Measurements from ENCODE around the gene DNAH1. TPM values are rescaled to one million over a fixed set of nuclear protein-coding genes. Genes with fewer than 3 reads are reported as not detected.
A peak's percentile ranks its signal among the peaks of the same experiment; 100 is the strongest.

DNAH1 gene
- total RNA-seq, 2 experiments from 2014 or later, result 5.8 to 14.2 TPM

- TF ChIP-seq, protein P1, sequence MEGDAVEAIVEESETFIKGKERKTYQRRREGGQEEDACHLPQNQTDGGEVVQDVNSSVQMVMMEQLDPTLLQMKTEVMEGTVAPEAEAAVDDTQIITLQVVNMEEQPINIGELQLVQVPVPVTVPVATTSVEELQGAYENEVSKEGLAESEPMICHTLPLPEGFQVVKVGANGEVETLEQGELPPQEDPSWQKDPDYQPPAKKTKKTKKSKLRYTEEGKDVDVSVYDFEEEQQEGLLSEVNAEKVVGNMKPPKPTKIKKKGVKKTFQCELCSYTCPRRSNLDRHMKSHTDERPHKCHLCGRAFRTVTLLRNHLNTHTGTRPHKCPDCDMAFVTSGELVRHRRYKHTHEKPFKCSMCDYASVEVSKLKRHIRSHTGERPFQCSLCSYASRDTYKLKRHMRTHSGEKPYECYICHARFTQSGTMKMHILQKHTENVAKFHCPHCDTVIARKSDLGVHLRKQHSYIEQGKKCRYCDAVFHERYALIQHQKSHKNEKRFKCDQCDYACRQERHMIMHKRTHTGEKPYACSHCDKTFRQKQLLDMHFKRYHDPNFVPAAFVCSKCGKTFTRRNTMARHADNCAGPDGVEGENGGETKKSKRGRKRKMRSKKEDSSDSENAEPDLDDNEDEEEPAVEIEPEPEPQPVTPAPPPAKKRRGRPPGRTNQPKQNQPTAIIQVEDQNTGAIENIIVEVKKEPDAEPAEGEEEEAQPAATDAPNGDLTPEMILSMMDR (conservative IDR thresholded peaks at IDR 0.05; ENCODE audit: low read length), result no peak
- TF ChIP-seq EZH2phosphoT487 (IDR thresholded peaks at IDR 0.05; ENCODE audit: borderline replicate concordance, low read depth, low read length), result no peak
These were observed 107.1 kb downstream of the DNAH1 start for GRCh38 chr3:52423173-52423572.

DNA sequence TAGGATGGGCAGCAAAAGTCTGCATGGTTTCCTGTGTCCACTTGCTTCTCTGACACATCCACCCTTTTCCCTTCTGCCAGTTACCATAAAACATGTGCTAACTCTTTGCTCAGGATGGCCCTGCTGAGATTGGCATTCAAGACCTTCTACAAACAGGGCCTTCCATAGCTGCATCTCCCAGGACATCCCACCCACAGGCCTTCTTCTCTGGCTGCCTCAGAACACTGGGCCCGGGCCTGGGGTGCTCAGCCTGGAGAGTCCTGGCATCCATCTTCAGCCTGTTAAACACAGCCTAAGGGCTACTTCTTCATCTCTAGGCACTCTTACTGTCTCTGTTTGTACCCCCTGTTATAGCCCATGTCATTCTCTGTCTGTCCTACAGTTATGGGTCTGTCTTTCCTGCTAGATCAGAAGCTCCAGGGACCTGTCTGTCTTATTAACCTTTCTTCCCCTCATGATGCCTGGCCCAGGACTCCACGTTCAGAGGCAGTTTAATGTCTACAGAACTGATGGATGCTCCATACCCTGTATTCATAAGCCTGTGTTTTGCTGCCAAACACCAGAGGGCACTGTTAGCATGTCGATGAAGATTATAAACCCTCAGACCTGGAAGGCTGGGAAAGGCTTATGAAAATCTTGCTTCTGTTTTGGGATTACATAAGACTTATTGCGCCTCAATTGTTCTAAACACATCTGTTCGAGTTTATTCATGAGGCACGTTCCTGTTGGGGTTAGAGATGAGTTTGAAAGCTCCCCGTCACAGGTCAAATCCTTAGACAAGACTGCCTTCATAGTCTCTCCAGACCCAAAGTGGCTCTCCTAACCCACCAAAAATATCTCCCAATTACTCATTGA lies 112.3 kb downstream of the DNAH1 start:
- no peaks in the 10 kb centered on the region for H3K4me1 ChIP-seq (ENCODE audit: insufficient read depth, low read length, poor library complexity, severe bottlenecking)
- no TSS peak for BruUV-seq (replicated peaks)
- DNase-seq (ENCODE audit: low spot score), result peak; percentile 67
- no peak overlapping the region for H3K4me2 ChIP-seq (ENCODE audit: low read length)
- H3K27ac ChIP-seq (ENCODE audit: low read depth, low read length, poor library complexity, severe bottlenecking), result no peak overlapping the region
- H4K20me1 ChIP-seq (ENCODE audit: insufficient read depth, low read length), result no peaks in the 10 kb centered on the region
- no peaks in the 10 kb centered on the region for H3K36me3 ChIP-seq (ENCODE audit: insufficient read depth, low read length)
- H3K4me3 ChIP-seq (ENCODE audit: low read depth, low read length, poor library complexity, severe bottlenecking), result no peak overlapping the region
- no peak for TF ChIP-seq EZH2phosphoT487 (IDR thresholded peaks at IDR 0.05; ENCODE audit: borderline replicate concordance, low read depth, low read length)
- TF ChIP-seq, protein P1 (conservative IDR thresholded peaks at IDR 0.05; ENCODE audit: low read length), result peak; percentile 96
- no peak overlapping the region for H2AFZ ChIP-seq (ENCODE audit: low read length)
- ChIA-PET POLR2A (interaction anchor here (0.6 to 1.8 kb wide), 2 partner anchors 20 to 327 kb away, joined by 5 to 6 read pairs; no protein-coding TSS in a partner anchor), CTCF (ENCODE audit: unreplicated experiment) (interaction anchor here (0.7 kb wide), 1 partner anchor 15 kb away, joined by 3 read pairs; no protein-coding TSS in a partner anchor)
- no peaks in the 10 kb centered on the region for H3K9me3 ChIP-seq (ENCODE audit: low read length)
- H3K9me2 ChIP-seq (ENCODE audit: insufficient read depth, low read length), result no peaks in the 10 kb centered on the region
- intact Hi-C loops (cut with micrococcal nuclease; ENCODE audit: unreplicated experiment), result loop anchor here (1.0 kb wide), 1 partner anchor 19 kb away; no protein-coding TSS in a partner anchor
- no peaks in the 10 kb centered on the region for H3K79me2 ChIP-seq (ENCODE audit: insufficient read depth, low read depth, low read length)

More at GRCh38 chr3:52423173-52423572, 107.1 kb downstream of the DNAH1 start:
- intact Hi-C loops (cut with micrococcal nuclease; ENCODE audit: unreplicated experiment), result no loop called here
- H3K4me2 ChIP-seq (ENCODE audit: low read length), result no peak overlapping the region
- H2AFZ ChIP-seq (ENCODE audit: low read length), result no peak overlapping the region
- DNase-seq (ENCODE audit: low spot score), result no peak
- H3K79me2 ChIP-seq (ENCODE audit: insufficient read depth, low read depth, low read length), result no peaks in the 10 kb centered on the region
- no peaks in the 10 kb centered on the region for H3K9me3 ChIP-seq (ENCODE audit: low read length)
- no peaks in the 10 kb centered on the region for H4K20me1 ChIP-seq (ENCODE audit: insufficient read depth, low read length)
- H3K4me1 ChIP-seq (ENCODE audit: insufficient read depth, low read length, poor library complexity, severe bottlenecking), result no peaks in the 10 kb centered on the region
- no peaks in the 10 kb centered on the region for H3K36me3 ChIP-seq (ENCODE audit: insufficient read depth, low read length)
- ChIA-PET CTCF (ENCODE audit: unreplicated experiment) (interaction anchor here (0.6 kb wide), 1 partner anchor 191 kb away, joined by 3 read pairs; no protein-coding TSS in a partner anchor), POLR2A (no interaction called here)
- no peak overlapping the region for H3K27ac ChIP-seq (ENCODE audit: low read depth, low read length, poor library complexity, severe bottlenecking)
- H3K4me3 ChIP-seq (ENCODE audit: low read depth, low read length, poor library complexity, severe bottlenecking), result no peak overlapping the region
- no TSS peak for BruUV-seq (replicated peaks)
- H3K9me2 ChIP-seq (ENCODE audit: insufficient read depth, low read length), result no peaks in the 10 kb centered on the region

- H3K79me2 ChIP-seq (ENCODE audit: insufficient read depth, low read depth, low read length), result no peaks in the 10 kb centered on the region
- no peak overlapping the region for H3K4me3 ChIP-seq (ENCODE audit: low read depth, low read length, poor library complexity, severe bottlenecking)
- no peak overlapping the region for H3K4me2 ChIP-seq (ENCODE audit: low read length)
- no peaks in the 10 kb centered on the region for H4K20me1 ChIP-seq (ENCODE audit: insufficient read depth, low read length)
- intact Hi-C loops (cut with micrococcal nuclease; ENCODE audit: unreplicated experiment), result no loop called here
- DNase-seq (ENCODE audit: low spot score), result no peak
- H3K36me3 ChIP-seq (ENCODE audit: insufficient read depth, low read length), result no peaks in the 10 kb centered on the region
- no peak overlapping the region for H3K27ac ChIP-seq (ENCODE audit: low read depth, low read length, poor library complexity, severe bottlenecking)
- no peaks in the 10 kb centered on the region for H3K4me1 ChIP-seq (ENCODE audit: insufficient read depth, low read length, poor library complexity, severe bottlenecking)
- H3K9me3 ChIP-seq (ENCODE audit: low read length), result no peaks in the 10 kb centered on the region
- POLR2A ChIA-PET, result interaction anchor here (1.8 kb wide), 1 partner anchor 19 kb away, joined by 6 read pairs; no protein-coding TSS in a partner anchor
- no peaks in the 10 kb centered on the region for H3K9me2 ChIP-seq (ENCODE audit: insufficient read depth, low read length)
- H2AFZ ChIP-seq (ENCODE audit: low read length), result no peak overlapping the region
- no TSS peak for BruUV-seq (replicated peaks)
- TF ChIP-seq, protein P1 (conservative IDR thresholded peaks at IDR 0.05; ENCODE audit: low read length), result no peak
- TF ChIP-seq EZH2phosphoT487 (IDR thresholded peaks at IDR 0.05; ENCODE audit: borderline replicate concordance, low read depth, low read length), result no peak
- CTCF ChIA-PET (ENCODE audit: unreplicated experiment), result no interaction called here
These were observed 112.9 kb downstream of the DNAH1 start for GRCh38 chr3:52429031-52429430.
